ENCODE measurements around the gene PRSS12. TPM values are rescaled to one million over a fixed set of nuclear protein-coding genes. Genes with fewer than 3 reads are reported as not detected.

The PRSS12 gene
- total and polyA plus RNA-seq, 2 donors = 1.7 to 34.7 TPM

DNA sequence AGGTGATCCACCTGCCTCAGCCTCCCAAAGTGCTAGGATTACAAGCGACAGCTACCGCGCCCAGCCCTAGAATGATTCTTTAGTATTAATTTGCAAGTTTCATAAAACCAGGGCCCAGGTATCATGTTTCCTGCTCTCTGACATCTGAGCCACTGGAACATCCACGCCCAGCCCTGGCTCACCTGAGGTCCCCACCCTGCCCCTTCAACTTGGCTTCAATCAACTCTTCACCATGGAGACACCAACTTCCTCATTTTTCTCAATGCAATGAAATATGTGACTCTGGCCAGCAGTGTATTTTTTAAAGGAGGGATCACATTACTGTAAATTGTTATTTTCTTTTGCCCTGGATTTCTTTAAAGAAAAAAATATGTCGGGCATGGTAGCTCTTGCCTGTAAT, 3.9 kb downstream of the PRSS12 start:
- 80% methylated on average over 5 of the region's 5 CpGs for WGBS
- no peak overlapping the region for H3K27ac ChIP-seq (ENCODE audit: low read depth)
- no peaks in the 10 kb centered on the region for H3K4me1 ChIP-seq (ENCODE audit: insufficient read depth)
- no peak for DNase-seq (ENCODE audit: extremely low spot score)
- no peaks in the 10 kb centered on the region for H3K36me3 ChIP-seq (ENCODE audit: insufficient read depth)
- no peak overlapping the region for H3K4me3 ChIP-seq (ENCODE audit: low read depth, low read length)

DNA sequence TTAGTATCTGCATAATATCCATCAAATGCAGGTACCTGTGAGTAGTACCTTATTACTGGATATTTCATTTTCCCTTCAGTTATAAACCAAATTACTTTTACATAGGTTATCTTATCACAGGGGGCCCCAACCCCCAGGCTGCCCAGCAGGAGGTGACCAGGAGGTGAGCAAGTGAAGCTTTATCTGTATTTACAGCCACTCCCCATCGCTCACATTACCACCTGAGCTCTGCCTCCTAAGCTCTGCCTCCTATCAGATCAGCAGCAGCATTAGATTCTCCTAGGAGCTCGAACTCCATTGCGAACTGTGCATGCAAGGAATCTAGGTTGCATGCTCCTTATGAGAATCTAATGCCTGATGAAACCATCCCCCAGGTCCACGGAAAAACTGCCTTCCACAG, 6.3 kb downstream of the PRSS12 start:
- Histone ChIP-seq H3K4me3 (ENCODE audit: low read depth, low read length) (no peak overlapping the region), H3K4me1 (ENCODE audit: insufficient read depth) (no peaks in the 10 kb centered on the region), H3K36me3 (ENCODE audit: insufficient read depth) (no peaks in the 10 kb centered on the region), H3K27ac (ENCODE audit: low read depth) (no peak overlapping the region)
- no peak for DNase-seq (ENCODE audit: extremely low spot score)
- WGBS = 88% methylated on average over 4 of the region's 4 CpGs

- H3K4me1 ChIP-seq (ENCODE audit: insufficient read depth) = no peaks in the 10 kb centered on the region
- no peak for DNase-seq (ENCODE audit: extremely low spot score)
- WGBS = 60% methylated on average over 1 of the region's 1 CpG
- no peak overlapping the region for H3K4me3 ChIP-seq (ENCODE audit: low read depth, low read length)
- no peaks in the 10 kb centered on the region for H3K36me3 ChIP-seq (ENCODE audit: insufficient read depth)
- no peak overlapping the region for H3K27ac ChIP-seq (ENCODE audit: low read depth)
Observed at GRCh38 chr4:118345813-118346212, 7.0 kb downstream of the PRSS12 start.

DNA sequence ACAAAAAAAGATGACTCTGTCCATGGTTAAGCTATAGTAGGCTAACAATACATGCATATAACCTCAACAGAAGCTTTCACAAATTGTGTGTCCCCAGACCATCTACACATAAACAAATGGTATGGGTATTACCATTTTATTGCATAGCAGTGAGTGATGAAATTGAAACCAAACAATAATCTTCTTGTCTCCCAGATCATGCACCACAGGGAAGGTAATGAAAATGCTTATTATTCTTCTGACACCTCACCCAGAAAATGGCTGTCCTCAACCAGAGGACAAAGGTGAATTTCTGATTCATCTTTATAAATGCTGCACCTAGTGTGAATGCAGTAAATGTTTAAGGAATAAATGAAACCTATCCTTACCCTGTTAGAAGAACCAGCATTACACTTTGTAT, 8.0 kb downstream of the PRSS12 start:
- Histone ChIP-seq H3K4me3 (ENCODE audit: low read depth, low read length) (no peak overlapping the region), H3K27ac (ENCODE audit: low read depth) (no peak overlapping the region), H3K4me1 (ENCODE audit: insufficient read depth) (no peaks in the 10 kb centered on the region), H3K36me3 (ENCODE audit: insufficient read depth) (no peaks in the 10 kb centered on the region)
- DNase-seq (ENCODE audit: extremely low spot score) = no peak

- Histone ChIP-seq H3K36me3 (ENCODE audit: insufficient read depth) (no peaks in the 10 kb centered on the region), H3K27ac (ENCODE audit: low read depth) (no peak overlapping the region), H3K4me3 (ENCODE audit: low read depth, low read length) (no peak overlapping the region), H3K4me1 (ENCODE audit: insufficient read depth) (no peaks in the 10 kb centered on the region)
- 96% methylated on average over 3 of the region's 3 CpGs for WGBS
- no peak for DNase-seq (ENCODE audit: extremely low spot score)
Observed at GRCh38 chr4:118343501-118343900, 9.3 kb downstream of the PRSS12 start.

DNA sequence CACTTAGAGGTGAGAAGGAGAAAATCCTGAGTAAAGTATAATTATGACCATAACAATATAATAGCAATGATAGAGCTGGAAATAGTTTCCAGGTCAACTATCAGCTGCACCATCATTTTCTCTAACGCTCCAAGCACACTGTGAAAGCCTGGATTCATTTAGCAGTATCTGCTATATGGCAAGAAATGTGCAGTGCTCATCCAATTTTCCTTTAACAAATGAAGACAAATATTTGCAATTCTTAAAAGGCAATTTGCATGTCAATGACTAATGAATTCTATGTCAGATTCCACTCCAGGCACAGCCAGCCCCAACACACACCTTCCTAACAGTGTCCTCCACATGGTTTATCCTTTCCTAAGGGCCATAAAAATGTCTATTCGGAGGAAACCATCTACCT, 12.7 kb downstream of the PRSS12 start:
- Histone ChIP-seq H3K36me3 (ENCODE audit: insufficient read depth) (no peaks in the 10 kb centered on the region), H3K4me1 (ENCODE audit: insufficient read depth) (no peaks in the 10 kb centered on the region), H3K4me3 (ENCODE audit: low read depth, low read length) (no peak overlapping the region), H3K27ac (ENCODE audit: low read depth) (no peak overlapping the region)
- 81% methylated on average over 2 of the region's 2 CpGs for WGBS
- no peak for DNase-seq (ENCODE audit: extremely low spot score)

GRCh38 chr4:118338981-118339765, 13.6 kb downstream of the PRSS12 start:
- H3K27ac ChIP-seq (ENCODE audit: low read depth) = no peak overlapping the region
- no peaks in the 10 kb centered on the region for H3K4me1 ChIP-seq (ENCODE audit: insufficient read depth)
- no peak for DNase-seq (ENCODE audit: extremely low spot score)
- H3K4me3 ChIP-seq (ENCODE audit: low read depth, low read length) = no peak overlapping the region
- 67% methylated on average over 1 of the region's 1 CpG for WGBS
- H3K36me3 ChIP-seq (ENCODE audit: insufficient read depth) = no peaks in the 10 kb centered on the region

DNA sequence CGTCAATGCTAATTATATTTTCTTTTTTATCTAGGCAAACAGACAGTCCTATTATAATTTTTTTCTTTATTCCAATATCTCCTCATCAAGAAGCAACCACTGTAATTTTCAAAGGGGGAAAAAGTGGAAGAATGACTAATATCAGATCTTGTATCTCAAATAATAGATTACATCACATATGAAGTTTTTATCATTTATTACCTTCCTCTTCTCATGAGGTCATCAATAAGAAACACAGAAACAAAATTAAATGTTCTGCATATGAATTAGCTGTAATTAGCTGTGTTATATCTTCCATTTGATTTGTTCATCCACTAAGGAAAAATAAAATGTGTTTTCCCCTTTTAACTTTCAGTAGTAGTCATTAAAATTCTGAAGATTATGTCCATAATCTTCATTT, 14.3 kb downstream of the PRSS12 start:
- Histone ChIP-seq H3K36me3 (ENCODE audit: insufficient read depth) (no peaks in the 10 kb centered on the region), H3K4me1 (ENCODE audit: insufficient read depth) (no peaks in the 10 kb centered on the region), H3K4me3 (ENCODE audit: low read depth, low read length) (no peak overlapping the region), H3K27ac (ENCODE audit: low read depth) (no peak overlapping the region)
- 78% methylated on average over 1 of the region's 1 CpG for WGBS
- DNase-seq (ENCODE audit: extremely low spot score) = no peak

GRCh38 chr4:118337954-118338353, 14.8 kb downstream of the PRSS12 start:
- no peaks in the 10 kb centered on the region for H3K4me1 ChIP-seq (ENCODE audit: insufficient read depth)
- no peak overlapping the region for H3K4me3 ChIP-seq (ENCODE audit: low read depth, low read length)
- H3K27ac ChIP-seq (ENCODE audit: low read depth) = no peak overlapping the region
- no peak for DNase-seq (ENCODE audit: extremely low spot score)
- WGBS = 93% methylated on average over 4 of the region's 4 CpGs
- no peaks in the 10 kb centered on the region for H3K36me3 ChIP-seq (ENCODE audit: insufficient read depth)

GRCh38 chr4:118335774-118336173, 17.0 kb downstream of the PRSS12 start:
- Histone ChIP-seq H3K36me3 (ENCODE audit: insufficient read depth) (no peaks in the 10 kb centered on the region), H3K4me1 (ENCODE audit: insufficient read depth) (no peaks in the 10 kb centered on the region), H3K4me3 (ENCODE audit: low read depth, low read length) (no peak overlapping the region), H3K27ac (ENCODE audit: low read depth) (no peak overlapping the region)
- DNase-seq (ENCODE audit: extremely low spot score) = no peak
- 78% methylated on average over 4 of the region's 4 CpGs for whole genome bisulfite sequencing

DNA sequence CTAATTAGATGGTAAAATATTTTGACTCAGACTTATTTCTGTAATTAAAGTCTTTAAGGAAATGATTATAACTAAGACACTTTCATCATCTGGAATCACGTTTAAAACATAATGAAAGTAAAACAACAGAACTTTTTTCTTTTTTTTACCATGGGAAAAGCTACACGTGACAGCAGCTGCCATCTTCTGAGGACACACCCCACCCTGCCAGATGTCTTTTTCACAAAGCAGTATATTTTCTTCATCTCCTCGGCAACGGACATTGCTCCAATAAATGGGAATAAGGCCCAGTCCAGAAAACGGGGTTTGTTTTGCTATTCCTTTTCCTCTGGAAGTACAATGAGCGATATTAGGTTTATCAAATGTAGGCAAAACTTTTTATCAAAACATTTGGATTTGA, 17.5 kb downstream of the PRSS12 start:
- no peak overlapping the region for H3K27ac ChIP-seq (ENCODE audit: low read depth)
- DNase-seq (ENCODE audit: extremely low spot score) = no peak
- 56% methylated on average over 6 of the region's 6 CpGs for WGBS
- H3K4me3 ChIP-seq (ENCODE audit: low read depth, low read length) = no peak overlapping the region
- H3K4me1 ChIP-seq (ENCODE audit: insufficient read depth) = no peaks in the 10 kb centered on the region
- no peaks in the 10 kb centered on the region for H3K36me3 ChIP-seq (ENCODE audit: insufficient read depth)

GRCh38 chr4:118331352-118331751, 21.5 kb downstream of the PRSS12 start:
- no peak overlapping the region for H3K4me3 ChIP-seq (ENCODE audit: low read depth, low read length)
- DNase-seq (ENCODE audit: extremely low spot score) = no peak
- H3K27ac ChIP-seq (ENCODE audit: low read depth) = no peak overlapping the region
- H3K4me1 ChIP-seq (ENCODE audit: insufficient read depth) = no peaks in the 10 kb centered on the region
- WGBS = 84% methylated on average over 3 of the region's 3 CpGs
- no peaks in the 10 kb centered on the region for H3K36me3 ChIP-seq (ENCODE audit: insufficient read depth)

GRCh38 chr4:118329849-118330248, 23.0 kb downstream of the PRSS12 start:
- no peak overlapping the region for H3K27ac ChIP-seq (ENCODE audit: low read depth)
- no peak overlapping the region for H3K4me3 ChIP-seq (ENCODE audit: low read depth, low read length)
- no peaks in the 10 kb centered on the region for H3K36me3 ChIP-seq (ENCODE audit: insufficient read depth)
- no peaks in the 10 kb centered on the region for H3K4me1 ChIP-seq (ENCODE audit: insufficient read depth)
- 73% methylated on average over 5 of the region's 5 CpGs for WGBS
- no peak for DNase-seq (ENCODE audit: extremely low spot score)

GRCh38 chr4:118327554-118328241, 25.1 kb downstream of the PRSS12 start:
- H3K4me3 ChIP-seq (ENCODE audit: low read depth, low read length) = no peak overlapping the region
- H3K36me3 ChIP-seq (ENCODE audit: insufficient read depth) = no peaks in the 10 kb centered on the region
- peak; percentile 62 for DNase-seq (ENCODE audit: extremely low spot score)
- H3K4me1 ChIP-seq (ENCODE audit: insufficient read depth) = no peaks in the 10 kb centered on the region
- H3K27ac ChIP-seq (ENCODE audit: low read depth) = no peak overlapping the region
- WGBS = 38% methylated on average over 4 of the region's 4 CpGs

Data from urinary bladder (tissue), 4 donors.